NT2/D1 (cell line): ENCODE results near the gene PTPRN2.

ENCODE experiments used
- SUZ12 ChIP-seq: IDR thresholded peaks from 2 replicates; pipeline ENCODE4 v1.6.1; 2011; ENCODE audit not compliant: insufficient read length, insufficient read depth; ENCODE audit errors: extremely low read depth
- YY1 ChIP-seq: IDR thresholded peaks from 2 replicates; pipeline ENCODE4 v1.6.1; 2011; ENCODE audit not compliant: insufficient read length, insufficient read depth
- ZNF274 ChIP-seq: IDR thresholded peaks from 2 replicates; pipeline ENCODE4 v1.6.1; 2011; ENCODE audit warnings: mild to moderate bottlenecking, low read depth, low read length

GRCh38 chr7:157704365-157704764 is 883.3 kb downstream of the PTPRN2 start:
- no peak for TF ChIP-seq YY1
- TF ChIP-seq ZNF274, result no peak
- no peak for TF ChIP-seq SUZ12
